SK-N-SH (cell line): ENCODE results near the gene TLE5. TPM values are rescaled to one million over a fixed set of nuclear protein-coding genes. Genes with fewer than 3 reads are reported as not detected.

ENCODE experiments used
- CTCF ChIA-PET: fragments of 300-600, 350-600 bp; formaldehyde crosslinking; extraction: SDS; loops from one replicate; lab custom pipeline; 2021; lab: Yijun Ruan, JAX
- POLR2A ChIA-PET: fragments of 350-600 bp; sonication (Branson Sonifier 250); formaldehyde crosslinking; extraction: SDS; loops from one replicate; lab custom pipeline; 2020; ENCODE audit warnings: antibody characterized with exemption, inconsistent platforms; lab: Yijun Ruan, JAX
- DNase-seq: peaks from one replicate; pipeline ENCODE4 v3.0.0; 2012
- H2AFZ ChIP-seq: fragments of 200-600 bp; sonication (generic); 2 replicates; pipeline ENCODE4 v1.8.1; 2016; ENCODE audit warnings: antibody characterized with exemption, mild to moderate bottlenecking, low read depth
- H3F3A ChIP-seq: fragments of 200-600 bp; sonication (generic); replicated peaks from 2 replicates; pipeline ENCODE3; 2016; ENCODE audit warnings: antibody characterized with exemption, mild to moderate bottlenecking; ENCODE audit not compliant: insufficient read depth
- H3K27ac ChIP-seq, 2 experiments: fragments of 200-500 bp in 1 of 2; fragments of 200-600 bp in 1 of 2; sonication (Bioruptor generic) in 1 of 2; sonication (generic), shearing (Covaris generic) in 1 of 2; 2 replicates each; pipeline versions ENCODE4 v1.5.1 to v1.6.1; 2014 to 2016; ENCODE audit warnings: low read depth in 2 of 2, inconsistent platforms in 1 of 2, low read length in 1 of 2, mild to moderate bottlenecking in 1 of 2, mixed read lengths in 1 of 2
- H3K27me3 ChIP-seq: fragments of 200-600 bp; sonication (generic), shearing (Covaris generic); 2 replicates; pipeline ENCODE4 v1.6.1; 2016; ENCODE audit warnings: mixed run types; ENCODE audit not compliant: insufficient read depth
- H3K36me3 ChIP-seq, 2 experiments: fragments of 200-500 bp in 1 of 2; fragments of 200-600 bp in 1 of 2; sonication (Bioruptor generic) in 1 of 2; sonication (generic) in 1 of 2; replicated peaks in 1 of 2; 2 replicates each; pipeline versions ENCODE3 to v1.5.1; 2014 to 2016; ENCODE audit warnings: low read length in 1 of 2, mild to moderate bottlenecking in 1 of 2; ENCODE audit not compliant: insufficient read depth in 2 of 2, control insufficient read depth in 1 of 2
- H3K4me1 ChIP-seq, 2 experiments: fragments of 200-500 bp in 1 of 2; fragments of 200-600 bp in 1 of 2; sonication (Bioruptor generic) in 1 of 2; sonication (generic), shearing (Covaris generic) in 1 of 2; 2 replicates each; pipeline versions ENCODE4 v1.5.1 to v1.6.1; 2014 to 2016; ENCODE audit warnings: low read depth in 1 of 2, low read length in 1 of 2, mixed run types in 1 of 2; ENCODE audit not compliant: insufficient read depth in 2 of 2, control insufficient read depth in 1 of 2
- H3K4me2 ChIP-seq: fragments of 200-600 bp; sonication (generic), shearing (Covaris generic); 2 replicates; pipeline ENCODE4 v1.6.1; 2017; ENCODE audit warnings: mixed run types
- H3K4me3 ChIP-seq, 2 experiments: fragments of 200-500 bp in 1 of 2; fragments of 200-600 bp in 1 of 2; sonication (Bioruptor generic) in 1 of 2; sonication (generic), shearing (Covaris generic) in 1 of 2; 2 replicates each; pipeline versions ENCODE4 v1.5.1 to v1.8.1; 2014 to 2016; ENCODE audit warnings: low read depth in 2 of 2, inconsistent platforms in 1 of 2, low read length in 1 of 2, mild to moderate bottlenecking in 1 of 2, mixed read lengths in 1 of 2, moderate library complexity in 1 of 2
- H3K79me2 ChIP-seq: fragments of 200-600 bp; sonication (generic); 2 replicates; pipeline ENCODE4 v1.8.1; 2017; ENCODE audit warnings: mild to moderate bottlenecking; ENCODE audit not compliant: insufficient read depth
- H3K9ac ChIP-seq: fragments of 200-600 bp; sonication (generic); 2 replicates; pipeline ENCODE4 v1.6.1; 2017; ENCODE audit warnings: mixed run types
- H3K9me2 ChIP-seq: fragments of 200-600 bp; sonication (generic); 2 replicates; pipeline ENCODE4 v1.6.1; 2017; ENCODE audit warnings: mixed run types
- H3K9me3 ChIP-seq: fragments of 200-600 bp; sonication (generic); 2 replicates; pipeline ENCODE4 v1.6.1; 2017; ENCODE audit warnings: mixed run types, mild to moderate bottlenecking, moderate library complexity
- H4K20me1 ChIP-seq: fragments of 200-600 bp; sonication (generic); 2 replicates; pipeline ENCODE4 v1.6.1; 2017; ENCODE audit warnings: mild to moderate bottlenecking, mixed run types; ENCODE audit not compliant: insufficient read depth
- CHD2 ChIP-seq: fragments of 150-350 bp; IDR thresholded peaks from 2 replicates; pipeline ENCODE4 v1.6.1; 2018; ENCODE audit warnings: low read length; ENCODE audit not compliant: partially characterized antibody
- CTCF ChIP-seq: fragments of 200-600 bp; sonication (generic); IDR thresholded peaks from 2 replicates; pipeline ENCODE4 v1.6.1; 2017; ENCODE audit warnings: antibody characterized with exemption, mild to moderate bottlenecking, moderate library complexity
- EZH2phosphoT487 ChIP-seq: fragments of 200-600 bp; sonication (generic); IDR thresholded peaks from 2 replicates; pipeline ENCODE4 v1.6.1; 2017; ENCODE audit warnings: low read depth, mixed run types, mild to moderate bottlenecking, antibody characterized with exemption, moderate library complexity, borderline replicate concordance
- FOSL2 ChIP-seq: IDR thresholded peaks from 2 replicates; pipeline ENCODE4 v1.4.0; 2012; ENCODE audit warnings: low read depth, mild to moderate bottlenecking, moderate library complexity, borderline replicate concordance
- FOXJ3 ChIP-seq: sonication (generic); formaldehyde crosslinking; IDR thresholded peaks from 2 replicates; pipeline ENCODE4 v1.5.1; 2020; ENCODE audit warnings: mild to moderate bottlenecking, missing genetic modification reagents
- FOXM1 ChIP-seq: IDR thresholded peaks from 2 replicates; pipeline ENCODE4 v1.4.0; 2012; ENCODE audit warnings: low read depth, mild to moderate bottlenecking
- GABPA ChIP-seq: IDR thresholded peaks from 2 replicates; pipeline ENCODE4 v1.4.0; 2012; ENCODE audit warnings: low read depth, mild to moderate bottlenecking
- GATA2 ChIP-seq: sonication (generic); formaldehyde crosslinking; IDR thresholded peaks from 2 replicates; pipeline ENCODE4 v1.5.0; 2020; ENCODE audit warnings: mild to moderate bottlenecking, missing genetic modification reagents
- IRF3 ChIP-seq: fragments of 150-350 bp; IDR thresholded peaks from 2 replicates; pipeline ENCODE4 v1.6.1; 2016; ENCODE audit warnings: mild to moderate bottlenecking, low read depth, low read length
- MEF2A ChIP-seq: IDR thresholded peaks from 2 replicates; pipeline ENCODE4 v1.4.0; 2012; ENCODE audit warnings: low read depth, borderline replicate concordance
- NRF1 ChIP-seq: IDR thresholded peaks from 2 replicates; pipeline ENCODE4 v1.6.1; 2012; ENCODE audit warnings: low read depth, mild to moderate bottlenecking, low read length
- PBX3 ChIP-seq: IDR thresholded peaks from 2 replicates; pipeline ENCODE4; 2012
- RCOR1 ChIP-seq: fragments of 150-350 bp; IDR thresholded peaks from 2 replicates; pipeline ENCODE4 v1.6.1; 2017; ENCODE audit warnings: antibody characterized with exemption, low read length
- RFX5 ChIP-seq: IDR thresholded peaks from 2 replicates; pipeline ENCODE4 v1.6.1; 2012; ENCODE audit warnings: mild to moderate bottlenecking, improper control_type of control experiment, low read length
- RXRA ChIP-seq: IDR thresholded peaks from 2 replicates; pipeline ENCODE4 v1.4.0; 2012; ENCODE audit warnings: low read depth, mild to moderate bottlenecking, borderline replicate concordance
- SIN3A ChIP-seq: IDR thresholded peaks from 2 replicates; pipeline ENCODE4 v1.6.1; 2012; ENCODE audit warnings: low read depth, mild to moderate bottlenecking, low read length, moderate library complexity, borderline replicate concordance
- TAF1 ChIP-seq: IDR thresholded peaks from 2 replicates; pipeline ENCODE4 v1.6.1; 2012; ENCODE audit warnings: low read depth, mild to moderate bottlenecking, low read length, moderate library complexity, borderline replicate concordance
- TCF12 ChIP-seq: IDR thresholded peaks from 2 replicates; pipeline ENCODE4 v1.4.0; 2012
- USF1 ChIP-seq: IDR thresholded peaks from 2 replicates; pipeline ENCODE4 v1.4.0; 2012; ENCODE audit warnings: low read depth, borderline replicate concordance
- USF2 ChIP-seq: fragments of 150-350 bp; IDR thresholded peaks from 2 replicates; pipeline ENCODE4 v1.6.1; 2017; ENCODE audit warnings: antibody characterized with exemption, low read length, low read depth, borderline replicate concordance
- WGBS: methylation state at CpG from one replicate; pipeline ENCODE4 v1.1.6; 2017; ENCODE audit warnings: low lambda C conversion rate; 5-methylcytosine and 5-hydroxymethylcytosine counted together
- polyA plus RNA-seq, 3 experiments: library from polyadenylated mRNA; depleted of rRNA; stranded (reverse); fragments of >200 nt; gene quantifications; 2 replicates each; pipeline ENCODE4 v1.2.3, GENCODE V29; 2012

TLE5 gene
- polyA plus RNA-seq, 1 of the 3 experiments (the other 2 are of a cell fraction): 519 TPM

- TF ChIP-seq SIN3A (no peak), USF2 (no peak), CTCF (no peak), USF1 (no peak), IRF3 (no peak), FOXM1 (no peak), TAF1 (no peak), NRF1 (no peak), PBX3 (no peak), CHD2 (no peak), MEF2A (no peak), RCOR1 (no peak), FOSL2 (no peak), TCF12 (no peak), RXRA (no peak), RFX5 (no peak), FOXJ3 (no peak), GABPA (no peak), EZH2phosphoT487 (no peak), GATA2 (CRISPR knock-in tag) (no peak)
- Histone ChIP-seq H3K4me2 (no peak overlapping the region), H4K20me1 (no peaks in the 10 kb centered on the region), H3K9me3 (no peaks in the 10 kb centered on the region), H3K4me1 (peaks cover 0 to 9% of the 10 kb centered on the region in 2 experiments; a peak in 1 of 4 replicates), H3K27ac (no peak overlapping the region), H3K9ac (no peak overlapping the region), H3K36me3 (no peaks in the 10 kb centered on the region), H3K4me3 (no peak overlapping the region), H3K27me3 (peaks cover 26% of the 10 kb centered on the region), H3F3A (no peaks in the 10 kb centered on the region), H3K79me2 (no peaks in the 10 kb centered on the region), H2AFZ (no peak overlapping the region), H3K9me2 (no peaks in the 10 kb centered on the region)
- ChIA-PET CTCF (interaction anchor here (1.5 kb wide), 1 partner anchor 11 kb away, joined by 3 read pairs; no protein-coding TSS in a partner anchor), POLR2A (no interaction called here)
- DNase-seq: no peak
- WGBS: 60% methylated on average over 8 of the region's 9 CpGs
Measured at GRCh38 chr19:3007975-3008374, 54.3 kb downstream of the TLE5 start.
